GM12872 (cell line): ENCODE results near the gene SYTL1.
A peak's percentile ranks its signal among the peaks of the same experiment; 100 is the strongest.

Experiments
- TF ChIP-seq, protein P1 (sequence below): IDR thresholded peaks from 3 replicates; pipeline ENCODE4 v1.5.1; 2011; ENCODE audit warnings: low read depth, mild to moderate bottlenecking, low read length, moderate library complexity; ENCODE audit not compliant: insufficient read depth

Gene SYTL1, protein sequence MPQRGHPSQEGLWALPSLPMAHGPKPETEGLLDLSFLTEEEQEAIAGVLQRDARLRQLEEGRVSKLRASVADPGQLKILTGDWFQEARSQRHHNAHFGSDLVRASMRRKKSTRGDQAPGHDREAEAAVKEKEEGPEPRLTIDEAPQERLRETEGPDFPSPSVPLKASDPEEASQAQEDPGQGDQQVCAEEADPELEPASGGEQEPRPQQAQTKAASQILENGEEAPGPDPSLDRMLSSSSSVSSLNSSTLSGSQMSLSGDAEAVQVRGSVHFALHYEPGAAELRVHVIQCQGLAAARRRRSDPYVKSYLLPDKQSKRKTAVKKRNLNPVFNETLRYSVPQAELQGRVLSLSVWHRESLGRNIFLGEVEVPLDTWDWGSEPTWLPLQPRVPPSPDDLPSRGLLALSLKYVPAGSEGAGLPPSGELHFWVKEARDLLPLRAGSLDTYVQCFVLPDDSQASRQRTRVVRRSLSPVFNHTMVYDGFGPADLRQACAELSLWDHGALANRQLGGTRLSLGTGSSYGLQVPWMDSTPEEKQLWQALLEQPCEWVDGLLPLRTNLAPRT

DNA sequence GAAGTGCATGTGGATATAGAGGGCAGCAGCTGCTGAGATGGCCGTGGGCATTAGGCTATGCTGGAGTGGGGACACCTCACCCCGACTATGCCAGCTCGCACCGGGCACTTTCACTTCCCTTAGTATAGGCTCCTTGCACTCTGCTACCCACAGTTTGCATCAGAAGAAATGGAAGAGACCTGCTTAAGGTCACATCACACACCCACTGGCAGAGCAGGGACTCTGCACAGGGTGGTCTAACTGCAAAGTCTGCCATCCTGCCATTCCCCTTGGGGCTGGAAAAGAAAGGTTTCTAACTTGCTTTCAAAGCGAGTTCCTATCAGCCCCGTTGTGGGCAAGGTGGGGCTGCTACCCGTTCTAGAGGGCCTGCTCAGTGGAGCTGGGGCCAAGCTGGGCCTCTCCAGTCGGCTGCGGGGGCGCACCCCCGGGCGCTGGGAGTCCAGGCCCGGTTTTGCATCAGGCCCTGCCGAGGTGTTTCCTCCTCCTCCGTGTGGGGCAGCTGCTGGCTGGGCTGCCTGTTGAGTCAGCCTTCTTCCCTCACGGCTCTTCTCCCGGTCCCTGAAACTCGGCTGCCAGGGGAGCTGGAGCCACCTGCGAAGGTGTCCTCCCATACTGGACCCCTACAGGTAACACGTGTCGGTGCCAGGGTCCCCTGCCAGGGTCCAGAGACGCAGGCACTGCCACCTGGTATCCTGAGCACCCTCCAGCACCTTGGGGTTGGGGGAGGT lies at the start of gene SYTL1:
Gene SYTL1 (plus strand): TSS at position 498 of the 728 bp plus-strand sequence. CDS start 3,313 bp downstream, outside the sequence.
- TF ChIP-seq, protein P1, sequence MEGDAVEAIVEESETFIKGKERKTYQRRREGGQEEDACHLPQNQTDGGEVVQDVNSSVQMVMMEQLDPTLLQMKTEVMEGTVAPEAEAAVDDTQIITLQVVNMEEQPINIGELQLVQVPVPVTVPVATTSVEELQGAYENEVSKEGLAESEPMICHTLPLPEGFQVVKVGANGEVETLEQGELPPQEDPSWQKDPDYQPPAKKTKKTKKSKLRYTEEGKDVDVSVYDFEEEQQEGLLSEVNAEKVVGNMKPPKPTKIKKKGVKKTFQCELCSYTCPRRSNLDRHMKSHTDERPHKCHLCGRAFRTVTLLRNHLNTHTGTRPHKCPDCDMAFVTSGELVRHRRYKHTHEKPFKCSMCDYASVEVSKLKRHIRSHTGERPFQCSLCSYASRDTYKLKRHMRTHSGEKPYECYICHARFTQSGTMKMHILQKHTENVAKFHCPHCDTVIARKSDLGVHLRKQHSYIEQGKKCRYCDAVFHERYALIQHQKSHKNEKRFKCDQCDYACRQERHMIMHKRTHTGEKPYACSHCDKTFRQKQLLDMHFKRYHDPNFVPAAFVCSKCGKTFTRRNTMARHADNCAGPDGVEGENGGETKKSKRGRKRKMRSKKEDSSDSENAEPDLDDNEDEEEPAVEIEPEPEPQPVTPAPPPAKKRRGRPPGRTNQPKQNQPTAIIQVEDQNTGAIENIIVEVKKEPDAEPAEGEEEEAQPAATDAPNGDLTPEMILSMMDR = no peak

DNA sequence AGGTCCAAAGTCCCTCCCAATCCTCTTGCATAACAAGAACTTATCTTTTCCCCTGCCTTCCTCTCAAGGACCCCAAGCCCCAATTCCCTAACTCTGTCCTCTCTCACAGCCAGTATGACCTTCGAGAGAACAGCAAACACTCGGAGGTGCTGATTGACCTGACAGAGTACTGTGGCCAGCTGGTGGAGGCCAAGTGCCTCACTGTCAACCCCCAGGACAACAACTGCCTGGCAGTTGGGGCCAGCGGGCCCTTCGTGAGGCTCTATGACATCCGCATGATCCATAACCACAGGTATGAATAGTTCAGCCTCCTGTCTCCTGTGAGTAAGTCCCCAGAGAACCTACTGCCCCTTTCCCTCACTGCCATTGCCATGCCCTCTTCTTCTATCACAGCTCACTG lies 49.7 kb upstream of the SYTL1 start:
- TF ChIP-seq, protein P1 = no peak

DNA sequence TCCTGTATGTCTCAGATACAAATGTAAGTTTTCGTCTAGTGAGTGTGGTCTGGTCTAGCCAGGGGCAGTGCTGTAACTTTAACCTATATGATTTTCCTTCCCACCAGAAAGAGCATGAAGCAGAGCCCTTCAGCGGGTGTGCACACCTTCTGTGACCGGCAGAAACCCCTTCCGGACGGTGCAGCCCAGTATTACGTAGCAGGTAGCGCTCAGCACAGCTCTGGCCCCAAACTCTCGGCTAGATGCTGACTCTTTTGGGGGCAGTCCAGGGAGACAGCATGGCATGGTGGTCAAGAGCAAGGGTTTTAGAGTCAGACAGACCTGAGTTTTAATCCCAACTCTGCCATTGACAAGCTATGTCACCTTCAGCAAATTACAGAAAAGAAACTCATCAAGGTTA lies 47.9 kb upstream of the SYTL1 start:
- TF ChIP-seq, protein P1 = no peak

- TF ChIP-seq, protein P1 = peak; percentile 81
Observed at GRCh38 chr1:27296773-27297291, 45.0 kb upstream of the SYTL1 start.

GRCh38 chr1:27297903-27298302 lies 43.9 kb upstream of the SYTL1 start:
- TF ChIP-seq, protein P1 = no peak

- TF ChIP-seq, protein P1 = no peak
Observed at GRCh38 chr1:27298632-27299384, 43.0 kb upstream of the SYTL1 start.
